ENCODE results near the gene FTO. TPM values are rescaled to one million over a fixed set of nuclear protein-coding genes. Genes with fewer than 3 reads are reported as not detected.

FTO gene
- total RNA-seq, 1 donor from 2014 or later, result 107 TPM

DNA sequence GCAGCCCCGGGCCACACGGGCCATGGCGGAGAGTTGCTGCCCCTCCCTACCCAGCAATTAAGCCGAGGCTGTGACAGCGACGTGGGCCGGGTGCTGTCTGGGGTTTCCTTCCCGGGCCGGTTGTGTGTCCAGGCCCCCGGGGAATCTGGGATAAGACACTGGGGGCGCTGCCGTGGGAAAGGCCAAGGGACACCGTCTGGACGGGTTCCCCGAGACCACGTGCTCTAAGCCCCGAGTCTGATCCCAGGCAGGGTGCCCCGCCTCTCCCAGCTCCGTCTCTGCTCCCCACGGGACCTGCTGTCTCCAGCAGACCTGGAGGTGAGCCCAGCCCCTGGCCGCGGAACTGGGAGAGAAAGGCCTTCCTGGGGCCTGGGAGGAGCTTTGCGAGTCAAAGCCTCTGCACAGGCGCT is 490.4 kb downstream of the FTO start:
- Mint-ChIP-seq H3K36me3 (ENCODE audit: low read depth) (no peaks in the 10 kb centered on the region), H3K9me3 (peaks cover 3% of the 10 kb centered on the region), H3K4me3 (no peak overlapping the region), H3K4me1 (peaks cover 25% of the 10 kb centered on the region), H3K27me3 (ENCODE audit: low read depth) (peaks cover 13% of the 10 kb centered on the region), H3K27ac (ENCODE audit: unreplicated experiment) (peak overlapping the region; percentile 81)
- no peak for DNase-seq (ENCODE audit: low read depth, low spot score)
- TF ChIP-seq, protein P1, sequence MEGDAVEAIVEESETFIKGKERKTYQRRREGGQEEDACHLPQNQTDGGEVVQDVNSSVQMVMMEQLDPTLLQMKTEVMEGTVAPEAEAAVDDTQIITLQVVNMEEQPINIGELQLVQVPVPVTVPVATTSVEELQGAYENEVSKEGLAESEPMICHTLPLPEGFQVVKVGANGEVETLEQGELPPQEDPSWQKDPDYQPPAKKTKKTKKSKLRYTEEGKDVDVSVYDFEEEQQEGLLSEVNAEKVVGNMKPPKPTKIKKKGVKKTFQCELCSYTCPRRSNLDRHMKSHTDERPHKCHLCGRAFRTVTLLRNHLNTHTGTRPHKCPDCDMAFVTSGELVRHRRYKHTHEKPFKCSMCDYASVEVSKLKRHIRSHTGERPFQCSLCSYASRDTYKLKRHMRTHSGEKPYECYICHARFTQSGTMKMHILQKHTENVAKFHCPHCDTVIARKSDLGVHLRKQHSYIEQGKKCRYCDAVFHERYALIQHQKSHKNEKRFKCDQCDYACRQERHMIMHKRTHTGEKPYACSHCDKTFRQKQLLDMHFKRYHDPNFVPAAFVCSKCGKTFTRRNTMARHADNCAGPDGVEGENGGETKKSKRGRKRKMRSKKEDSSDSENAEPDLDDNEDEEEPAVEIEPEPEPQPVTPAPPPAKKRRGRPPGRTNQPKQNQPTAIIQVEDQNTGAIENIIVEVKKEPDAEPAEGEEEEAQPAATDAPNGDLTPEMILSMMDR (conservative IDR thresholded peaks at IDR 0.05), result no peak

DNA sequence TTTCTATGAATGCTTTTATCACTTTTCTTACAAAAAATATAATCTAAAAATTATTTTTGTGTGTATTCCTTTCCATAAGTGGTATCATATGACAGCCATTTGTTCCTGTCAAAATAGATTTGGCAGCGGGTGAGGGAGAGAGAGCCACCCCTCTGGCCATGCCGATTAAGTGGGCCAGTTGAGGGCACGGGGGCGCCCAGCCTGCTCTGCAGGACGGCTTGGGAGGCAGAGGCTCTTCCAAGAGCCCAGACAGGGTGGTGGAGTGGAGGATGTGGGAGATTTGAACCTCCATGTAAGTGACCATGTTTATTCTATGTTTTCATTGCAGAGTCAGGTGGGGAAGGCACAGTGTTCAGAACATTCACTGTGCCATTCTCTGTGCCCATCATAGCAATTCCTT is 493.8 kb downstream of the FTO start:
- H3K27me3 Mint-ChIP-seq (ENCODE audit: low read depth), result peaks cover 4% of the 10 kb centered on the region
- H3K36me3 Mint-ChIP-seq (ENCODE audit: low read depth), result no peaks in the 10 kb centered on the region
- H3K9me3 Mint-ChIP-seq, result peaks cover 4% of the 10 kb centered on the region
- H3K4me3 Mint-ChIP-seq, result no peak overlapping the region
- peaks cover 32% of the 10 kb centered on the region for H3K4me1 Mint-ChIP-seq
- no peak overlapping the region for H3K27ac Mint-ChIP-seq (ENCODE audit: unreplicated experiment)
- no peak for DNase-seq (ENCODE audit: low read depth, low spot score)
- TF ChIP-seq, protein P1 (conservative IDR thresholded peaks at IDR 0.05), result no peak

DNA sequence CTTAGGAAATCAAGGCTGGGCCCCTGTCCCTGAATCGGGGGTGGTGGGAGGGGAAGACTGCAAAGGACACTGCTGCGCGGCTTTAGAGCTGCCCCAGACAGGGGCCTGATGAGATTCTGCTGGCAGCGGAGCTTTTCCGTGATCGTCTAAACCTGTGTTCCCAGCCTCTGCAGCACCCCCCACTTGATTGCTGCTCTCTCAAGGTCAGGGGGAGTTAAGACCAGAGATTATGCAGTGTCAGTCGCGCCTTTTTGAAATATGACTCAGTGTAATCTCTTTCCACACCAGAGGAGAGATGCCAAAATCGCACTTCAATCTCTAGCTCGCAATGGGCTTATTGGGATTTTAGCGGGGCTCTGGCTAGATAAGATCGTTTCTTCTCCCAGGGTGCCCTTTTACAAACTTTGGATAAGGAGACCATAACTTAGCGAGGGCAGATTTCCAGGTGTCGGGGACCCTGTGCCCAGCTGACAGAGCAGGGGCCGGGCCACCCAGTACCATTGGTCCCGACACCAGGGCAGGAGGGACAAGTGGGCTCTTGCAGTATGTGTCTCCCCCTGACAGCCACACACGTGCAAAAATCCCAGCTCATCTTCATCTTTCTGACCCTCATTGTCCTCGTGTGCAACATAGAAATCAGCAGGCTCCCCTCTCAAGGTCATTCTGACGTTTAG is 495.7 kb downstream of the FTO start:
- Mint-ChIP-seq H3K27me3 (ENCODE audit: low read depth) (peaks cover 4% of the 10 kb centered on the region), H3K4me1 (peaks cover 19% of the 10 kb centered on the region), H3K36me3 (ENCODE audit: low read depth) (no peaks in the 10 kb centered on the region), H3K9me3 (peaks cover 4% of the 10 kb centered on the region), H3K27ac (ENCODE audit: unreplicated experiment) (no peak overlapping the region), H3K4me3 (no peak overlapping the region)
- TF ChIP-seq, protein P1 (conservative IDR thresholded peaks at IDR 0.05), result no peak
- no peak for DNase-seq (ENCODE audit: low read depth, low spot score)

DNA sequence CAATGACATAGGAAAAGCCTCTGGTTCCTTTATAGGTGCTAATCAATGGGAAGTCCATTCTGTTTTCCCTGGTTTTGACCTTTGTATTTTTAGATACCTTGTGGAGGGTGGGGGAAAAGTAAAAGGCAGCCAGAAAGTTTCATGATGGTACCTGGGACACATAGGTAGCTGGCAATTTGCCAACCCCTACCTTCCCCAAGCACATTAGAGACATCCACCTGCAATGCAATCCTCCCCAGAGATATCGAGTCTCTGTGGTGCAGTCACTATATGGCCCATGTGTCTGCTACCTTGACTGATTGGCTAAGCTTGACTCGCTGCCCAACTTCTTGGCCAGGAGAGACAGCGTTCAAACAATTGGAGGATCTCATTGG is 496.2 kb downstream of the FTO start:
- peaks cover 4% of the 10 kb centered on the region for H3K9me3 Mint-ChIP-seq
- H3K36me3 Mint-ChIP-seq (ENCODE audit: low read depth), result no peaks in the 10 kb centered on the region
- DNase-seq (ENCODE audit: low read depth, low spot score), result no peak
- TF ChIP-seq, protein P1 (conservative IDR thresholded peaks at IDR 0.05), result no peak
- H3K27me3 Mint-ChIP-seq (ENCODE audit: low read depth), result peaks cover 4% of the 10 kb centered on the region
- H3K4me1 Mint-ChIP-seq, result peaks cover 15% of the 10 kb centered on the region
- H3K27ac Mint-ChIP-seq (ENCODE audit: unreplicated experiment), result no peak overlapping the region
- no peak overlapping the region for H3K4me3 Mint-ChIP-seq

DNA sequence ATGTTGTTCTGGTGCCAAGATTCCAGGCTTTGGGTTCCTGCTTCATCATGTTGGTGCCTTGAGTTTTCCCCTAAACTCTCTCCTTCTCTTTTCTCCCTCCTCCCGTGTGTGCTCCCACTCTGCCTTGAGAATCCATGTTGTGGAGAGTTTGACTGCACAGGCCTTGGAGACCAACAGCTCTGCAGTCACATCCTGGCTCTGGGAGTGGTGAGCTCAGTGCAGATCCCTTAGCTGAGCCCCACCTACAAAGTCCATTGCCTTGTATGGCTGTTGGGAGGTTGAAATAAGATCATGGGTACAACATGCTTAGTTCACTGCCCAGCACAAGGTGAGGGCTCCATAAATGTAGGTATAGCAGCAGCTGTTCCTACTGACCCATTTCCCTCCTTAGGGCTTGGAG is 496.8 kb downstream of the FTO start:
- Mint-ChIP-seq H3K4me1 (peaks cover 11% of the 10 kb centered on the region), H3K36me3 (ENCODE audit: low read depth) (no peaks in the 10 kb centered on the region), H3K9me3 (peaks cover 4% of the 10 kb centered on the region), H3K27me3 (ENCODE audit: low read depth) (peaks cover 4% of the 10 kb centered on the region), H3K27ac (ENCODE audit: unreplicated experiment) (no peak overlapping the region), H3K4me3 (no peak overlapping the region)
- no peak for DNase-seq (ENCODE audit: low read depth, low spot score)
- TF ChIP-seq, protein P1 (conservative IDR thresholded peaks at IDR 0.05), result no peak
